Lower leg skin (tissue), 3 donors: ENCODE data around the gene PCGF5.

Experiments used
- POLR2A ChIP-seq, 2 donors: fragments of 450-650 bp; IDR thresholded peaks; one replicate each; pipeline ENCODE4 v1.6.1; 2016 to 2017; ENCODE audit warnings: antibody characterized with exemption in 2 of 2, mild to moderate bottlenecking in 1 of 2, moderate library complexity in 1 of 2
- TF ChIP-seq, protein P1 (sequence below), 3 donors: fragments of 450-650 bp; IDR thresholded peaks; one replicate each; pipeline ENCODE4 v1.5.1; 2016; ENCODE audit warnings: antibody characterized with exemption in 3 of 3, mild to moderate bottlenecking in 3 of 3, moderate library complexity in 2 of 3

DNA sequence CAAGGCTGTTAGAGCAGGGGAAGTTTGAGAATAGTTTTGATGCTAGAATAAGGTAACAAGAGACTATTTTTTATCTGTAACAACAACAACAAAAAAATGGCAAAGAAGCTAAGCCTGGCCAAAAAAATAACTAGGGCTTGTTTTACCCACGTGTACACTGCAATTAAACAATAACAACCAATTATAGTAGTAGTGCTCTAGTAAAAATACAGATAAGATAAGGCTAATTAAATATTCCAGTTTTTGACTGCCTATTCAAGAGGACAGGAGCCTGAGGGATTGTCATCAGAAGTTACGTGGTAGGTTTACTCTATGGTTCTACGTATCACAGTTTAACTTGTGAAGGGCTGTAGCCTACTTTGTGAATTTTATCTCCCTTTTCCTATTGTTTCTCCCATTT, 29.2 kb downstream of the PCGF5 start:
- TF ChIP-seq, protein P1, sequence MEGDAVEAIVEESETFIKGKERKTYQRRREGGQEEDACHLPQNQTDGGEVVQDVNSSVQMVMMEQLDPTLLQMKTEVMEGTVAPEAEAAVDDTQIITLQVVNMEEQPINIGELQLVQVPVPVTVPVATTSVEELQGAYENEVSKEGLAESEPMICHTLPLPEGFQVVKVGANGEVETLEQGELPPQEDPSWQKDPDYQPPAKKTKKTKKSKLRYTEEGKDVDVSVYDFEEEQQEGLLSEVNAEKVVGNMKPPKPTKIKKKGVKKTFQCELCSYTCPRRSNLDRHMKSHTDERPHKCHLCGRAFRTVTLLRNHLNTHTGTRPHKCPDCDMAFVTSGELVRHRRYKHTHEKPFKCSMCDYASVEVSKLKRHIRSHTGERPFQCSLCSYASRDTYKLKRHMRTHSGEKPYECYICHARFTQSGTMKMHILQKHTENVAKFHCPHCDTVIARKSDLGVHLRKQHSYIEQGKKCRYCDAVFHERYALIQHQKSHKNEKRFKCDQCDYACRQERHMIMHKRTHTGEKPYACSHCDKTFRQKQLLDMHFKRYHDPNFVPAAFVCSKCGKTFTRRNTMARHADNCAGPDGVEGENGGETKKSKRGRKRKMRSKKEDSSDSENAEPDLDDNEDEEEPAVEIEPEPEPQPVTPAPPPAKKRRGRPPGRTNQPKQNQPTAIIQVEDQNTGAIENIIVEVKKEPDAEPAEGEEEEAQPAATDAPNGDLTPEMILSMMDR (IDR thresholded peaks at IDR 0.05) = no peak
- no peak for TF ChIP-seq POLR2A (IDR thresholded peaks at IDR 0.05)
